ENCODE measurements around the gene GPRC5B. TPM values are rescaled to one million over a fixed set of nuclear protein-coding genes. Genes with fewer than 3 reads are reported as not detected.

Gene GPRC5B
- total RNA-seq, 5 donors from 2014 or later (not counting 1 experiment from before 2014, with no cell fraction given): 1.2 to 4.4 (median 1.4) TPM

- no peaks in the 10 kb centered on the region for H3K4me1 Mint-ChIP-seq
- H3K36me3 ChIP-seq (ENCODE audit: control insufficient read depth in 2 of 2, extremely low read depth in 1 of 2, insufficient read depth in 1 of 2, low read length in 1 of 2): no peaks in the 10 kb centered on the region
- POLR2A ChIA-PET: no interaction called here
- H3K27ac ChIP-seq (ENCODE audit: low read length): no peak overlapping the region
- H3K4me1 ChIP-seq (ENCODE audit: control insufficient read depth in 1 of 2, extremely low read depth in 1 of 2, insufficient read depth in 2 of 2, low read length in 2 of 2): no peaks in the 10 kb centered on the region
- H3K4me3 Mint-ChIP-seq: no peak overlapping the region
- no peaks in the 10 kb centered on the region for H3K36me3 Mint-ChIP-seq
- H3K9me3 ChIP-seq: no peaks in the 10 kb centered on the region
- CTCF ChIA-PET: no interaction called here
- H3K4me3 ChIP-seq (ENCODE audit: control insufficient read depth in 1 of 2, extremely low read depth in 1 of 2, low read length in 1 of 2): no peak overlapping the region
- H3K27me3 ChIP-seq (replicated peaks in 1 of 2; ENCODE audit: control insufficient read depth in 2 of 2, extremely low read depth in 1 of 2, insufficient read depth in 2 of 2, low read length in 1 of 2): peaks cover 0 to 7% of the 10 kb centered on the region in 2 experiments
- no peak overlapping the region for H3K27ac Mint-ChIP-seq
- no peak for DNase-seq
- no CpG with 5 or more reads among the region's 7 CpGs for WGBS (ENCODE audit: insufficient coverage)
- H3K9me3 Mint-ChIP-seq: no peaks in the 10 kb centered on the region
- no peak for ATAC-seq (replicated peaks in 1 of 4)
- peaks cover 6 to 13% of the 10 kb centered on the region in 2 donors for H3K27me3 Mint-ChIP-seq
Measured at GRCh38 chr16:19919142-19919541, 34.5 kb upstream of the GPRC5B start.

- no peaks in the 10 kb centered on the region for H3K9me3 ChIP-seq
- POLR2A ChIA-PET: no interaction called here
- DNase-seq: no peak
- Mint-ChIP-seq H3K9me3 (no peaks in the 10 kb centered on the region), H3K27ac (no peak overlapping the region), H3K36me3 (no peaks in the 10 kb centered on the region), H3K4me1 (no peaks in the 10 kb centered on the region), H3K4me3 (no peak overlapping the region), H3K27me3 (peaks cover 8 to 15% of the 10 kb centered on the region in 2 donors)
- no peaks in the 10 kb centered on the region for H3K36me3 ChIP-seq (ENCODE audit: control insufficient read depth in 2 of 2, extremely low read depth in 1 of 2, insufficient read depth in 1 of 2, low read length in 1 of 2)
- no peak for ATAC-seq (replicated peaks in 1 of 4)
- H3K4me3 ChIP-seq (ENCODE audit: control insufficient read depth in 1 of 2, extremely low read depth in 1 of 2, low read length in 1 of 2): no peak overlapping the region
- 74% methylated on average over 2 of the region's 5 CpGs for WGBS (ENCODE audit: insufficient coverage)
- H3K27me3 ChIP-seq (replicated peaks in 1 of 2; ENCODE audit: control insufficient read depth in 2 of 2, extremely low read depth in 1 of 2, insufficient read depth in 2 of 2, low read length in 1 of 2): peaks cover 0 to 8% of the 10 kb centered on the region in 2 experiments
- H3K27ac ChIP-seq (ENCODE audit: low read length): no peak overlapping the region
- H3K4me1 ChIP-seq (ENCODE audit: control insufficient read depth in 1 of 2, extremely low read depth in 1 of 2, insufficient read depth in 2 of 2, low read length in 2 of 2): no peaks in the 10 kb centered on the region
- CTCF ChIA-PET: no interaction called here
Measured at GRCh38 chr16:19916064-19916463, 31.4 kb upstream of the GPRC5B start.

GRCh38 chr16:19914877-19915276 is 30.2 kb upstream of the GPRC5B start:
- H3K4me3 Mint-ChIP-seq: no peak overlapping the region
- no CpG with 5 or more reads among the region's 7 CpGs for WGBS (ENCODE audit: insufficient coverage)
- DNase-seq (no peak), ATAC-seq (replicated peaks in 1 of 4) (no peak)
- POLR2A ChIA-PET: no interaction called here
- CTCF ChIA-PET: no interaction called here
- H3K9me3 ChIP-seq: no peaks in the 10 kb centered on the region
- H3K4me1 ChIP-seq (ENCODE audit: control insufficient read depth in 1 of 2, extremely low read depth in 1 of 2, insufficient read depth in 2 of 2, low read length in 2 of 2): no peaks in the 10 kb centered on the region
- H3K9me3 Mint-ChIP-seq: no peaks in the 10 kb centered on the region
- H3K4me3 ChIP-seq (ENCODE audit: control insufficient read depth in 1 of 2, extremely low read depth in 1 of 2, low read length in 1 of 2): no peak overlapping the region
- H3K27ac ChIP-seq (ENCODE audit: low read length): no peak overlapping the region
- no peak overlapping the region for H3K27ac Mint-ChIP-seq
- H3K27me3 ChIP-seq (replicated peaks in 1 of 2; ENCODE audit: control insufficient read depth in 2 of 2, extremely low read depth in 1 of 2, insufficient read depth in 2 of 2, low read length in 1 of 2): peaks cover 0 to 8% of the 10 kb centered on the region in 2 experiments
- H3K36me3 ChIP-seq (ENCODE audit: control insufficient read depth in 2 of 2, extremely low read depth in 1 of 2, insufficient read depth in 1 of 2, low read length in 1 of 2): no peaks in the 10 kb centered on the region
- H3K36me3 Mint-ChIP-seq: no peaks in the 10 kb centered on the region
- peaks cover 9 to 15% of the 10 kb centered on the region in 2 donors for H3K27me3 Mint-ChIP-seq
- no peaks in the 10 kb centered on the region for H3K4me1 Mint-ChIP-seq

- no peak overlapping the region for H3K27ac Mint-ChIP-seq
- no peak overlapping the region for H3K4me3 Mint-ChIP-seq
- WGBS (ENCODE audit: insufficient coverage): no CpG with 5 or more reads among the region's 2 CpGs
- ATAC-seq (replicated peaks in 1 of 4): no peak
- no peak for DNase-seq
- ChIA-PET POLR2A (no interaction called here), CTCF (no interaction called here)
- no peak overlapping the region for H3K4me3 ChIP-seq (ENCODE audit: control insufficient read depth in 1 of 2, extremely low read depth in 1 of 2, low read length in 1 of 2)
- no peaks in the 10 kb centered on the region for H3K4me1 Mint-ChIP-seq
- H3K27ac ChIP-seq (ENCODE audit: low read length): no peak overlapping the region
- H3K36me3 Mint-ChIP-seq: no peaks in the 10 kb centered on the region
- no peaks in the 10 kb centered on the region for H3K9me3 Mint-ChIP-seq
- no peaks in the 10 kb centered on the region for H3K36me3 ChIP-seq (ENCODE audit: control insufficient read depth in 2 of 2, extremely low read depth in 1 of 2, insufficient read depth in 1 of 2, low read length in 1 of 2)
- H3K4me1 ChIP-seq (ENCODE audit: control insufficient read depth in 1 of 2, extremely low read depth in 1 of 2, insufficient read depth in 2 of 2, low read length in 2 of 2): no peaks in the 10 kb centered on the region
- peaks cover 11 to 15% of the 10 kb centered on the region in 2 donors for H3K27me3 Mint-ChIP-seq
- no peaks in the 10 kb centered on the region for H3K9me3 ChIP-seq
- peaks cover 0 to 11% of the 10 kb centered on the region in 2 experiments for H3K27me3 ChIP-seq (replicated peaks in 1 of 2; ENCODE audit: control insufficient read depth in 2 of 2, extremely low read depth in 1 of 2, insufficient read depth in 2 of 2, low read length in 1 of 2)
Measured at GRCh38 chr16:19913340-19913645, 28.6 kb upstream of the GPRC5B start.

GRCh38 chr16:19912455-19913339 is 28.0 kb upstream of the GPRC5B start:
- Histone ChIP-seq H3K4me3 (ENCODE audit: control insufficient read depth in 1 of 2, extremely low read depth in 1 of 2, low read length in 1 of 2) (no peak overlapping the region), H3K4me1 (ENCODE audit: control insufficient read depth in 1 of 2, extremely low read depth in 1 of 2, insufficient read depth in 2 of 2, low read length in 2 of 2) (peaks cover 0 to 3% of the 10 kb centered on the region in 2 experiments), H3K27me3 (replicated peaks in 1 of 2; ENCODE audit: control insufficient read depth in 2 of 2, extremely low read depth in 1 of 2, insufficient read depth in 2 of 2, low read length in 1 of 2) (peaks cover 0 to 17% of the 10 kb centered on the region in 2 experiments), H3K9me3 (no peaks in the 10 kb centered on the region), H3K27ac (ENCODE audit: low read length) (no peak overlapping the region), H3K36me3 (ENCODE audit: control insufficient read depth in 2 of 2, extremely low read depth in 1 of 2, insufficient read depth in 1 of 2, low read length in 1 of 2) (no peaks in the 10 kb centered on the region)
- 77% methylated on average over 17 of the region's 22 CpGs for WGBS (ENCODE audit: insufficient coverage)
- no peak for ATAC-seq (replicated peaks in 1 of 4)
- POLR2A ChIA-PET: no interaction called here
- no peak for DNase-seq
- peaks cover 3 to 4% (median 4%) of the 10 kb centered on the region in 3 donors for H3K4me1 Mint-ChIP-seq
- no peaks in the 10 kb centered on the region for H3K9me3 Mint-ChIP-seq
- CTCF ChIA-PET: no interaction called here
- H3K27ac Mint-ChIP-seq: no peak overlapping the region
- peaks cover 16 to 21% of the 10 kb centered on the region in 2 donors for H3K27me3 Mint-ChIP-seq
- H3K36me3 Mint-ChIP-seq: no peaks in the 10 kb centered on the region
- H3K4me3 Mint-ChIP-seq: no peak overlapping the region

GRCh38 chr16:19911747-19912454 is 27.3 kb upstream of the GPRC5B start:
- Histone ChIP-seq H3K27me3 (replicated peaks in 1 of 2; ENCODE audit: control insufficient read depth in 2 of 2, extremely low read depth in 1 of 2, insufficient read depth in 2 of 2, low read length in 1 of 2) (peaks cover 0 to 16% of the 10 kb centered on the region in 2 experiments), H3K36me3 (ENCODE audit: control insufficient read depth in 2 of 2, extremely low read depth in 1 of 2, insufficient read depth in 1 of 2, low read length in 1 of 2) (no peaks in the 10 kb centered on the region), H3K9me3 (no peaks in the 10 kb centered on the region), H3K27ac (ENCODE audit: low read length) (no peak overlapping the region), H3K4me3 (ENCODE audit: control insufficient read depth in 1 of 2, extremely low read depth in 1 of 2, low read length in 1 of 2) (no peak overlapping the region), H3K4me1 (ENCODE audit: control insufficient read depth in 1 of 2, extremely low read depth in 1 of 2, insufficient read depth in 2 of 2, low read length in 2 of 2) (peaks cover 0 to 8% of the 10 kb centered on the region in 2 experiments)
- no peak overlapping the region for H3K4me3 Mint-ChIP-seq
- H3K36me3 Mint-ChIP-seq: no peaks in the 10 kb centered on the region
- WGBS (ENCODE audit: insufficient coverage): 53% methylated on average over 8 of the region's 8 CpGs
- no peaks in the 10 kb centered on the region for H3K9me3 Mint-ChIP-seq
- H3K27me3 Mint-ChIP-seq: peaks cover 15 to 24% of the 10 kb centered on the region in 2 donors
- DNase-seq (no peak), ATAC-seq (replicated peaks in 1 of 4) (no peak)
- peaks cover 9 to 11% (median 9%) of the 10 kb centered on the region in 3 donors for H3K4me1 Mint-ChIP-seq
- POLR2A ChIA-PET: no interaction called here
- CTCF ChIA-PET: interaction anchor here in 1 of 2 donors (0.6 kb wide), 1 partner anchor 226 kb away, joined by 3 read pairs; no protein-coding TSS in a partner anchor
- no peak overlapping the region for H3K27ac Mint-ChIP-seq

All from T-cell (primary cell).